ENCODE results near the gene KRTAP10-8.
"Not testable (repeated sequence)": the region's sequence is repeated elsewhere in the genome, so short reads cannot be mapped to it uniquely, and the experiment has no call there.

KRTAP10-8 gene

DNA sequence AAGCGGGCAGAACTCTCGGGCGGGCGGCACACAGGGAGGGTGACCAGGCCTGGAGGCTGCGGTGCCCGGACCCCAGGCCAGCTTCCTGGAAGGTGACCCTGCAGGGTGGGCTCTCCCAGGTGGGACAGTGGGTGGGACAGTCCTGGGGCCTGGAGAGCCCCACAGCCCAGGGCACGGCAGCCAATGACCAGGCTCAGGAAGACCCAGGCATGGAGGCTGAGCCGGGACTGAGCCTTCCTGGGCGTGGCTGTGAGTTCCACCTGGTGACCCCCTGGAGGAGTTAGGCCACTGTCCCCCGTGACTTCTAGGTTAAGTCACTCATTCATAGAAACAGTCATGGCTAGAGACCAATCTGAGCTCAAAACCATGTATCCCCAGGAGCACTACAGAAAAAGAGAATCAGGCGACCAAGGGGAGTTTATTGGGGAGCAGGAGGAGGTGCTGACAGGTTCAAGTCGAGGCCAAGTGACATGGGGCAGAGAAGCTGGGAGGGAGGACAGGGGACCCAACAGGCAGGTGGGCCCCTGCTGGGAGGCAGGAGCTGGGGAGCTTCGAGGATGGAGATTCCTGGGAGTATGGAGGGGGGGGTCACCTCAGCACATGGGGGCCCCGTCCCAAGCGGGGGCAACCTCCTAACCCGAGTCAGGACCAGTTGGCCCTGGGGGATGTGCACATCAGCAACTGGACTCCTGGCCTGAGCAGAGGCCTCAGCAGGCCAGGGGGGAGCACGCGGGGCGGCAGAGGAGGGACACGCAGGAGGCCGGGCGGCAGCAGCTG is 32.6 kb upstream of the KRTAP10-8 start:
- DNase-seq: no peak

DNA sequence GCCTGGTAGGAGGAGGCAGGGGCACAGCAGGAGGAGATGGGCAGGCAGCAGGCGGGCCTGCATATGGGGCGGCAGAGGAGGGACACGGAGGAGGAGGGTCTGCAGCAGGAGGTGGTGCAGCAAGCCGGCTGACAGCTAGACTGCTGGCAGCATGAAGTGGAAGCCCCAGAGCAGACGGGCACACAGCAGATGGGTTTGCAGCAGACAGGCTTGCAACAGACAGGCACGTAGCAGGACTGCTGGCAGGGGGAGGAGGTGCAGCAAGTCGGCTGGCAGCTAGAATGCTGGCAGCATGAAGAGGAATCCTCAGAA is 32.1 kb upstream of the KRTAP10-8 start:
- no peak for DNase-seq

DNA sequence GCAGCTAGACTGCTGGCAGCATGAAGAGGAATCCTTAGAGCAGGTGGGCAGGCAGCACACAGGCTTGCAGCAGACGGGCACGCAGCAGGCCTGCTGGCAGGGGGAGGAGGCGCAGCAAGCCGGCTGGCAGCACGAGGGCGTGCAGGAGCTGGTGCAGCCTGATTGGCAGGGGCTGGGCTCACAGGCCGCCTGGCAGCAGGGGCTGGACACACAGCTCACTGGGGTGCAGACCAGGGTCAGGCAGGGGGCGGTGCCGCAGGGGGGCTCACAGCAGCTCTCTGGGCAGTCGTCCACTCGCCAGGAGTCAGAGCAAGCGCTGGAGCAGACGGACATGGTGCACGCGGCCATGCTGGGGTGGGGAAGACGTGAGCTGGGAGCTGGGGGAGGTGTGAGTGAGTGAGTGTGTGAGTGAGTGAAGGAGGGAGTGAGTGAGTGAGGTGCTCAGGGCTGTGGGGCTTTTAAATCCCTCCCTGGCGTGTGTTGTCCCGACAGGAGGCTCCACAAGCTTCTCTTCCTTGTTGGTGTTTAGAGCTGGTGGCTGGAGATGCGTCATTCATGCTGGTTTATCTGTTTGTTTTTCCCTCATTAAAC is 31.6 kb upstream of the KRTAP10-8 start, which contains the start of gene KRTAP10-5:
Gene KRTAP10-5 (minus strand): TSS at position 374 of the 591 bp plus-strand sequence. CDS start 26 bp downstream, at position 348.
- not testable (repeated sequence) for DNase-seq

DNA sequence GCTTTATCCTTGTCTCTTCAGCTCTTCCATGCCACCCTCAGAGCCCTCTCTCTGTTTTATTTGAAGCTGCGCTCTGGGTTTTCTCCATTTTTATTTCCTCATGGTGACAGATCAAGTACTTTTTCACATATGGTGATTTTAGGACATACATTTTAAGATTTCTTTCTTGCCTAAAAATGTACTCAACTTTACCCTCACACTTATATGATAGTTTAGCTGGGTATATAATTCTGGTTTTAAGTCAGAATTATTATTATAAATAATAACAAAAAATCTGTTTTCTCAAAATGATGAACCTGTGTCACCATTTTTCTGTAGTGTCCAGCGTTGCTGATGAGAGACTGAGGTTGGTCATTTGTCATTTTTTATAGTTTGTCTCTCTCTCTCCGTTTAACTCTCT is 30.7 kb upstream of the KRTAP10-8 start:
- DNase-seq: no peak

DNA sequence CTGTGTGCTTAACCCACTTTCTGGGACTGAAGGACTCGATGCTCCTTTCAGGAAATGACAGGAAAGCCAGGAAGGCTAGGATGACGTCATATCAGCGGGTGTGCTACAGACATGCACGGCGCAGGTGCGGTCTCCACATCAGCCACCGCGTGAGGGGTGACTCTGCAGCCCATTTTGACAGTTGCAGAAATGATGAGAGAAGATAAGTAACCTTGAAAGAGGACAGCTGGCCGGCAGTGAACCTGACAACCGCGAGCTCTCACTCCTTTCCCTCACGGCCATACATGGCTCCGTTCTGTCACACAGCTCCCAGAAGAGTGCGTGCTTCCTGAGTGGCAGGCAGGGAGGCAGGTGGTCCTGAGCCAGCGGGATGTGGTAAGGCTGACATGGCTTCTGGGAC is 29.8 kb upstream of the KRTAP10-8 start:
- DNase-seq: no peak

DNA sequence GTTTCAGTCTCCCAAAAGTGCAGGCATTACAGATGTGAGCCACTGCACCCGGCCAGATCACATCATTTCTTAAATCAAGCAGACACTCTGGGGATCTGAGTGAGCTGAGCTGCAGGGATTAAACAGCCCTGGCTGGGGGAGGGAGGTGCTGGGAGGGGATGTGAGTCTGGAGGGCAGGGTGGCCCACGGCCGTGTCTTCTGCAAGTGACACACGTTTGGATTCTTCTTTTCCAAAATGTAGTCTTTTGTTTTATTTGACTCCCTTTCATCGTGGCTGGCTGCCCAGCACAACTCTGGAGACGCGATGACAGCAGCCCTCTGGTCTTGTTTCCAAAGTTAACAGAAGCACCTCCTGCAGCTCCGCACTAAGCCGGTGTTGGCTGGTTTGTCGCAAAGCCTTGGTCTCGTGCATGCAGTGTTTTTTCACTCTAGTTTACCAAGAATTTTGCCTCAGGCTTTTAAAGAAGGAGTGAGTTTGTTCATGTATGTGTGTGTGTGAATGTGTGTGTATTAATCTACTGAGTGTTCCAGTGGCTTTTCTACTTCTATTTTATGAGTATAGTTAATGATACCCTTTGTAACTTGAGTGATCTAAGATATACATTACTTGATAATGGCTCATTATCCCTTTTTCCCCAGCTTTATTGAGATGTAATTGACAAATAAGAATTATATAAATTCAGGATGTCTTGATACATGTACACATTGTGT is 28.6 kb upstream of the KRTAP10-8 start:
- no peak for DNase-seq

DNA sequence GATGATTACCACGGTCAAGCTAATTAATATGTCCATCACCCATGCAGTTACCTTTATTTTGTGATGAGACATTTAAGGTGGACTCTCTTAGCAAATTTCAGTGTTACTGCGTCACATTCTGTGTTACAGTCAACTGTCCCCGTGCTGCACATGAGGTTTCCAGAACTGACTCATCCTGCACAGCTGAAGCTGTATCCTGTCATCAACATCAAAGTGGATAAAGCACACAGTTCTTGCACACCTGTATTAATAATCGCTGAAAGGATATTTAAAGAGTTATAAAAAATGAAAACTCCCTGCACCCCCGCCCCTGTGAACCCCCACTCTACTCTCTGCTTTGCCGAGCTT is 28.1 kb upstream of the KRTAP10-8 start:
- peak; percentile 49 for DNase-seq

DNA sequence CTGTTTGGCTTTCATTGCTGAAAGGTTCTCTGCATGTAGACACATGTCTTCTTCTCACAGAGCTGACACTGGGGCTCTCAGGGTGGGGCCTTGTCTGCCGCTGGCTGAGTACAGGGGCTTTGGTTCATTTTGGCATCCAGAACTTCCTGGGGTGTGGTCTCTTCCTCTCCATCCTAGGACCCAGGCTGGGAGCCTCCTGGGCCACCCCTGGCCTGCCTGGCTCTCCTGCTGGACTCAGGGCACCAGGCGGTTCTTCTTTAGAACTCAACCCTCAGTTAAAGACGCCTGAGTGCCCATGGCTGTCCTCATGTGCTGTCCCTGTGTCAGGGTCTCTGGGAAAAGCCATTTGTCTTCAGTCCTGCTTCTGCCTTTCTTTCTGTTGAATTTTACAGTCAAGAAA is 26.0 kb upstream of the KRTAP10-8 start:
- no peak for DNase-seq

DNA sequence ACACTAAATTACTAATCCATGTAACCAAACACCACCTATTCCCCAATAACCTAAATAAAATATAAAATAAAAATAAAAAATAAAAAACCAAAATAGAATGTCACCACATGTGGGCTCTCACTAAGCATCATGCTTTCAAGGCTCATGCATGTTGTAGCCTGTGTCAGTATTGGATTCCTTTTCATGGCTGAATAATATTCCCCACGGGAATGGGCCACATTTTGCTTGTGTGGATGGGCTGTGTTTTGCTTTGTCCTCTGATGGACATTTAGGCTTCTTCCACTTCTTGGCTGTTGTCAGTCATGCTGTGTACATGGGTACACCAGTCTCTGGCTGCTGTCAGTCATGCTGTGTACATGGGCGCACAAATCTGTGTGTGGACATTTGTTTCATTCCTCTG is 22.8 kb upstream of the KRTAP10-8 start:
- DNase-seq: no peak

DNA sequence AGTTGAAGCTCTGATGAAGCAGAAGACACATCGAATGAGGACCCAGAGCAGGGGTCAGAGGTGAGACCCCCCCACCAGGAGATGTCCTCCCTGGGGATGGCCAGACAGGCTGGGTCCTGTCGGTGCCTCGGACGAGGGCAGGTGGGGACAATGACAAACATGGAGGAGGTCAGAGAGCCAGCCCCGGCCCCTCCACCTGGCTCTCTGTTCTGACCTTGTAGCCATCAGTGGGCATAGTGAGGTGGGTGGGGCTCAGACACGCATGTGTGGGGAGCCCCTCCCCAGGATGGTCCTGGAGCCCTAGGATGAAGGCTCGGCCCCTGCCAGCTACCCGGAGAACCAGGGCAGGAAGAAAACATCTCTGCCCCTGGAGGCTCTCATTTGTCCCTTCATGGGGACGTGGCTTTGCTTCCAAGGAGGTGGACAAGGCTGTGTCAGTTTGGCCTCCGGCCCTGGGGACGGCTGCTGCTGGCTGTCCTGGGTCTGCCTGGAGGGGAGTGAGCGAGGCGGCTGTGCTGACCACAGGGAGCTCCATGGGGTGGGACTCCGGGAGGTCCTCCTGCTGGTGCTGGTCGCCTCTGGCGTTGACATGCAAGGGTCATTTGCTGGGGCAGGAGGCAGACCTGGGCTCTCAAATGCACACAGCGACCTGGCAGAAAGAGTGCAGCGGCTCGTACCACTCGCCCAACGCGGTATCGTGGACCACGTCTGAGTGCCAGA is 22.1 kb upstream of the KRTAP10-8 start:
- DNase-seq: no peak

DNA sequence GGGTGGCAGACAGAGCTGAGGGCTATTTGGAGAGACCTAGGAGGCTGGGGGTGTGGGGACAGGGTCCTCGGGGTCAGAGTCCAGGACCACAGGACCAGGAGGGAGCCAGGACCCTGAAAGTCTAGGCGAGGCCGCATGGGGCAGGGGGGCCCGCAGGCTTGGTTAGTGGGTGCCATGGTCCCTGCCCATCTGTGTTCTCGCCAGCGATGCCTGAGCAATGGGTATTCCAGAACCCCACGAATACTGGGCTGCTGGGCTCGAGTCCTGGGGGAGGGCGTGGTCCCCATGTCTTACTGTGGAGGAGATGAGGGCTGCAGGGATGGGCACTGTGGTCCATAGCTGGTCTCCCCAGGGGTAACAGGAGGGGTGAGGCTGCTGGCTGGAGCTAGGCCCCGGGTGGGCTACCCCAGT is 21.6 kb upstream of the KRTAP10-8 start:
- DNase-seq: no peak

DNA sequence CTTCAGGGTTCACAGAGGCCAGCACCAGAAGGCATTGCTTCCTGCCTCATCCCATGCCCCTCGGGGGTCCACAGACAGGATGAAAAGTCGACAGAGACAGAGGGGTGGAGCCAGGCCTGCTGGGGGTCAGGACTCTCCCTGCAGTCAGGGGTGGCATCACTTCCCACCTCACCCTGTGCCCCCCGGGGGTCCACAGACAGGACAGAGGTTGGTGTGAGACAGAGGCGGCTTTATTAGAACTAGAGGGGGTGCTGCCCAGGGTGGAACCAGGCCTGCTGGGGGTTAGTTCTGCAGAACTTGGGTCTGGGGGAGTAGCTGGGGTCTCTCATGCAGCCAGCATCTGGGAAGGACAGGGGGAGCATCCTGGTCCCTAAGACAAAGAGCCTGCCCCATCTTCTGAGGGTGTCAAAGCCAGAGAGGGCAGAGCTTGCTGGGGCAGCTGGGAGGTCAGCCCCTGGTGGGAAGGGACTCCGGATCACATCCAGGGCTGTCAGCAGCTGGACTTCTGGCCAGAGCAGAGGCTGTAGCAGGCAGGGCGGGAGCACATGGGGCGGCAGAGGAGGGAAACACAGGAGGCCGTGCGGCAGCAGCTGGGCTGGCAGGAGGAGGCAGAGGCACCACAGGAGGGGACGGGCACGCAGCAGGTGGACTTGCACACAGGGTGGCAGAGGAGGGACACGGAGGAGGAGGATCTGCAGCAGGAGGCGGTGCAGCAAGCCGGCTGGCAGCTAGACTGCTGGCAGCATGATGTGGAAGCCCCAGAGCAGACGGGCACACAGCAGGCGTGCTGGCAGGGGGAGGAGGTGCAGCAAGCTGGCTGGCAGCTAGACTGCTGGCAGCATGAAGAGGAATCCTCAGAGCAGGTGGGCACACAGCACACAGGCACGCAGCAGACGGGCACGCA is 20.7 kb upstream of the KRTAP10-8 start:
- DNase-seq: not testable (repeated sequence)

DNA sequence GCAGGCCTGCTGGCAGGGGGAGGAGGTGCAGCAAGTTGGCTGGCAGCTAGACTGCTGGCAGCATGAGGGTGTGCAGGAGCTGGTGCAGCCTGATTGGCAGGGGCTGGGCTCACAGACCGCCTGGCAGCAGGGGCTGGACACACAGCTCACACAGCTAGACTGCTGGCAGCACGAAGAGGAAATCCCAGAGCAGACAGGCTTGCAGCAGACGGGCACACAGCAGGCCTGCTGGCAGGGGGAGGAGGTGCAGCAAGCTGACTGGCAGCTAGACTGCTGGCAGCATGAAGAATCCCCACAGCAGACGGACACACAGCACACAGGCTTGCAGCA is 20.1 kb upstream of the KRTAP10-8 start:
- not testable (repeated sequence) for DNase-seq

DNA sequence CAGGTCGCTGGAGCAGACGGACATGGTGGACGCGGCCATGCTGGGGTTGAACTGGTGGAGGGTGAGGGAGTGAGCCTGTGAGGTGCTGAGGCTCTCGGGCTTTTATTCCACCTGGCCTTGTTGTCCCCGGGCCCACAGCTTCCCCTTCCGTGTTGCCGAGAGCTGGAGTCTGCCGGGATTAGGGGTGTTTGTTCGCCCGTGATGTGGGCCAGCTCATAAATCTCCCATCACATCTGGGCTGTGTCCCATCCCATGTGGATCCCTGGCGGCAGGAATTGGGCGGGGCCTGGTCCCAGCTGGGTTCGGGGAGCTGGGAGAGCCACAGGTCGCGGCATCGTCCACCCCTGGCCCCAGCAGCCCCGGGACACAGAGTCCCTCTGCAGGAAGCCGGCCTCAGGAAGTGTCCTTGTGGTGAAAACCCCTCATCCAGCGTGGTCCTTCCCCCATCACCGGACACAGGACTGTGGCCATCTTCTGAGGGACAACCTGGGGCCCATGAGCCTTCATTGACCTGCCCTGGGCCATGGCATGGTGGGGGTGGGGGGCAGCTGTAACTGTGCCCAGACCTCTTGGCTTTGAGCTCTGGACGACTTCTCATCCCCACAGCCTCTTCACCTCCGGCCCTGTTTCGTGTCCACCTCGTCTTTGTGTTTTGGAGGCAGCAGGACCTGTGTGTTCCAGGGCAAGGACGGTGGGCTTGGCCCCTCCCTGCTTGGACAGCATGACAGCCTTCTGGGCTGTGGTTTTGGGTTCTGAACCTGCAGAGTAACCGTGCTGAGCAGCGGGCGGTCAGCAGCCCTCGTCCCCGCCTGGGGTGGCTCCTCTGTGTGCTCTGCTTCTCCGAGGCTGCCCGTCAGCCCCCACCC is 19.2 kb upstream of the KRTAP10-8 start, which contains the start of gene KRTAP10-6:
Gene KRTAP10-6 (minus strand): TSS at position 60 of the 866 bp plus-strand sequence. CDS start 21 bp downstream, at position 39.
- no peak for DNase-seq

DNA sequence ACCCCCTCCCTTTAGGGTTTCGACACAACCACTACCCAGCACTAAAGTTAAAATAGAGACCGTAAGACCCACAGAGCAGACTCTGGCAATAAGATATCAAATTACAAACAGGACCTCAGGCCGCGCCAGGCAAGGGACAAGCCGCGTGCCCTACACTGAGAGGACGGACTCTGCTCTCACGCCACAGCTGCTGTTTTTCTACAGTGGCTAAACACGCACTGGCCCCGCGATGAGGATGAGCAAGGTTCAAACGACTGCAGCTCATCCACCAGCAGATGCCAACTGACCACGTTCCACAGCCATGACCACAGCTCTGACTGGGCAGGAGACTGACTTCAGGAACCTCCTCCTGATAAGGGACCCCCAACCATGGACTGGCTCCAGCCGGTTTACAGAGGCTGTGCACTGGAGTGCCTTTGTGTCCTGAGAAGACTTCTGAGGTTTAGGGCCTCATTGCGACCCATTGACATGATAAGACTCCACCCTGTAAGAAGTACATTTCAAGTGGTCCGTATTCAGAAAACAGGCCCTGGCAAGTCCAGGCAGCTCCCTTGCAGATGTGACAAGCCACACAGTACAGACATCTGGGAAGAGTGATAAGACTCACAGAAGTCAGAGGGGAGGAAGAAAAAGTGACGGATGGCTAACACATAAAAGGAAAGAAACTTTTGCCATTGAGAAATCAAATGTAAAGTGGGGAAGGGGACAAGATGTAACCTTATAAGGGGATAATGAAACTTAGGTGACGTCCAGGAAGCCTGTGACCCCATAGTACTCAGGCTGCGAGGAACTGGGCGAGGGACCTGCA is 18.1 kb upstream of the KRTAP10-8 start:
- DNase-seq: no peak

DNA sequence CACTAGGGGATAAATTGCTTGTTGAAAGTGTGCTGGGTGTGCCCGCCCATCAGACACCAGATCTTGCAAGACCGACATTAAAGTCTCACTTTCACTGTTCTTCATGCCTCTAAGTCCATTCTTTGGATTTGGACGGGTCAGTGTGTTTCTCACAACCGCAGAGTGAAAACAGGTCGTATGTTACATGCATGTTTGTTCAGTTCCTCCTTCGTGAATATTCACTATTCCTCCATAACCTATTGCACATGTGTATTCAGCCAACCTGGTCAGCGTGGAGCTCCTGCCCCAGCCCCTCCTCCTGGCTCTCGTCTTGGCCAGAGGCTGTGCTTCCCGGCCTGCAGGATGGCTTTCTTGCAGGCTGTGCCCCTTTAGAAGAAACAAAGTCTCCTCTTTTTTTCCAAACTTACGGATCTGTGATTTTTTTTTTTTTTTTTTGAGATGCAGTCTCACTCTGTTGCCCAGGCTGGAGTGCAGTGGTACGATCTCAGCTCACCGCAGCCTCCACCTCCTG is 17.4 kb upstream of the KRTAP10-8 start:
- no peak for DNase-seq

DNA sequence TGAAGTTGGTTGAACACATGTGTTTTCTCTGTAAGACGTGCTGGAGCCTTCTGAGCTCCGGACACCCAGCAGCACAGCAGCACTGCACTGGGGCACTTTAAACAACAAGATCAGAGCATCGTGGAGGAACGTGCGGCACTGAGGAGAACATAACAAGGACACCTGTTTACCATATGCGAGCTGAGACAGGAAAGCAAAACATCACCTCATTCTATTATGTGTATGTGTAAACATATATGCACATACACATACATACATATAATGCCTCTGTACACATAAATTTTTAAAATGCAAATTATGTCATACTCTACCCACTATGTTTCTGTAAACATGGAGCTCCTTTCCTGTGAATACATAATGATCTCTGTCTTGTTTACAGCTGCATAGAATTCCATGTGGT is 16.4 kb upstream of the KRTAP10-8 start:
- DNase-seq: no peak

DNA sequence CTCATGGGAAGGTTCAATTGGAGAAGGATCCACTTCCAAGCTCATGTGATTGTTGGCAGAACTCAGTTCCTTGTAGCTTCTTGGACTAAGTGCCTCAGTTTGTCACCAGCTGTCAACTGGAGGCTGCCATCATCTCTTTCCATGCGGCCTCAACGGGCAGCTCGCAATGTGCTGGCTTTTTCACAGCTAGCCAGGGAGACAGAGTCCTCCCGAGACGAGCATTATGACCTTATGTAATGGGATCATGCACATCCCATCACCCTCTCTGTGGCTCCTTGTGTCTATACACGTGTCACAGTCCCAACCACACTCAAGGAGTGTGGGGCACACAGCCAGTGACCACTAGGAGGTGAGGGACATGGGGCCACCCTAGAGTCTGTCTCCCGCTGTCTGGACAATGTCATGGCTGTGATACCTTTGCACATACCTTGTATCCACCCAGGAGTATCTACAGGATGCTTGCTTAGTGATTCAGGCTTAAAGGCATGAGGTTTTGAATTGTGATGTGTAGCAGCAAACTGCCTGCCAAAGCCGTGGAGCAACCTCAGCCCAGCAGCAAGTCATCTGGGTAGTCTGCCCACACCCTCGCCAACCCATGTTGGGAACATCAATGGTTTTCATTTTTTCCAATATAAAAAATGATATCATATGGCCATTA is 15.7 kb upstream of the KRTAP10-8 start:
- DNase-seq: no peak

DNA sequence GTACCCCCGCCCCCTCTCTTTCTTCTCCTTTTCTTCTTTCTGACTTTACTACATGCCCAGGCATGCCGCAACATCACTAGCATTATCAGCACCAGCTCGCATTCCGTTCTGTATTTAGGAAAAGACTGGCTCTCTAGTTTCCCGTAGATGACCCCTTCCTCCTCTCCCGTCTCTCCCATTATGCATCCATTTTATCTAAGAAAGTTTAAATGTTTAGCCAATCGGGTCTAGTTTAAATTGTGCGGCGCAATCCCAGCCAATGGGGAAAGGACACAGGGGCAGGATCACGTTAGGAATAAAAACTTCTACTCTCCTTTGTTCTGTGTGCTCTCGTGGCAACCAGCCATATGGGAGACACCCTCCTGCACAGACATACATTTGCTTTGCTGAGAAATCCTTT is 13.8 kb upstream of the KRTAP10-8 start:
- no peak for DNase-seq

All from activated CD4-positive, alpha-beta T cell treated with anti-CD3 and anti-CD28 coated beads for 48 hours (primary cell).